ENCODE results near the gene RNF40.
"Not testable (repeated sequence)": the region's sequence is repeated elsewhere in the genome, so short reads cannot be mapped to it uniquely, and the experiment has no call there.

The RNF40 gene

DNA sequence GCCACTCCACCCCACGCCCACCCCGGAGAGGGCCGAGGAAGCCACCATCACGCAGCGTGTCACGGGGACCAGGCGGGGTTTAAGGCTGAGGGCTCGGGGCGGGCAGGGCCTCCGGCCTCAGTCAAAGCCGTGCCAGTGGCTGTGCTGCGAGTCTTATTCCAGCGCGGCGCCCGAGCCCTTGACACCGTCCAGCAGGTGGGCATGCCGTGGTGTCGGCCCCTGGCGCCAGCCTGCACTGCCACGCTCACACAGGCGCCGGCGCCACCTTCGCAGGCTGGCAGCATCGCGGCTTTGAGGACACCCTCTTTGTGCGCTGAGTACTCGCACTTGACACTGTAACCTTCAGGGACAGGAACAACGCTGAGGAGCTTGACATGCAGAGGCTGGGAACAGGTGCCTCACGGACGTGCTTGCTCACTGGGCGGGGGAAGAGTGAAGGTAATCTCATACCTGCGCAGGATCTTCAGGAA lies 58.9 kb downstream of the RNF40 start:
- no peak for DNase-seq (ENCODE audit: low read depth in 2 of 2)

DNA sequence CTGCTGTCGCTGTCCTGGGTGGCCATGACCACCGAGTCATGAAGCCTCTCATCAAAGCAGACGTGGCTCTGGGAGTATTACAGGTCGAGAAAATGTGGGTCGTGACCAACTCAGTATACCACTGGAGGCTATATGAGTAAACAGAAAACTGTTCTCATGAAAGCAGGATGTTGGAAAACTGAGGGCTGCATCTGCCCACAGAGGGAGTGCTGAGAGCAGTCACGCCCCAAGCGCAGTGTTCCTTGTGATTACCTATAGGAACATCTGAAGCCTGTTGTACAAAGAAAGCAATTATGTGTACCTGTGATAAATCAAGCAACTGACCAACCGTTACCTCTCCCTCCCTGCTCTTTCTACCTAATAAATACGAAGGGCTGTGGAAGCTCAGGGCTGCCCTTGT lies 59.3 kb downstream of the RNF40 start:
- DNase-seq (ENCODE audit: low read depth in 2 of 2) = not testable (repeated sequence)

DNA sequence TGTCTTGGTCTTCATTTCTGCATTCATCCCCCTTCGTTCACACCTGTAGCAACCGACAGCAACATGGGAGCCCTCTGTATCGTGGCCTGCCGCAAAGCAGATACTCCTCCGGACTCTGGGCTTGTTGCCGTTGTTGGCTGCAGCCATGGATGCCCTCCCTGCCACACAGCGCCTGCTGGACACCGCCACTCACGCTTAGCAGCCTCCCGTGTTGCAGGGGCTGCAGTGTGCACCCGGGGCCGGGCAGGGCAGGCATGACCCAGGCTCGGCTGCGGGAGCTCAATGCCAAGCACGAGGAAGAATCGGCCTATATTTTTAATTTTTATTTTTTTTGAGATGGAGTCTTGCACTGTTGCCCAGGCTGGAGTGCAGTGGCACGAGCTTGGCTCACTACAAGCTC lies 59.8 kb downstream of the RNF40 start:
- no peak for DNase-seq (ENCODE audit: low read depth in 2 of 2)
